Measurements from ENCODE around the gene TMA7B.

DNA sequence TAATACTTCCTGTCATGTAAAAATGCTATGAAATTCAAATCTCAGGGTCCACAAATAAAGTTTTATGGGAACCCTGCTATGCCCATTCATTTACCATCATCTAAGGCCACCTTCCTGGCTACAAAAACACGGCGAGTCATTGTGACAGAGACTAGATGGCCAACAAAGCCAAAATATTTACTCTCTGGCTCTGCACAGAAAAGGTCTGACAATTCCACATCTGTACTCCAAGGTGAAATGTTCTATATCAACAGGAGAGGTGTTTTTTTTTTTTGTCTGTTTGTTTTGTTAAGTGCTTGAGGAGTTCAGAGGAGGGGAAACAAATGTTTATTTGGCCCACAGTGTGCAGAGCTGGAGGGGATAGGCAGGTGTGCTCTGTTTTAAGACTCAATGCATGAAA is 18.6 kb upstream of the TMA7B start:
- no peak for TF ChIP-seq CTCF (IDR thresholded peaks at IDR 0.05)
- no peak for TF ChIP-seq POLR2A (IDR thresholded peaks at IDR 0.05)
